HG02840 (cell line): ENCODE measurements around the gene CCL28.
"Not testable (repeated sequence)": the region's sequence is repeated elsewhere in the genome, so short reads cannot be mapped to it uniquely, and the experiment has no call there.

Source experiments
- ATAC-seq: cut with Tn5 transposase; IDR thresholded peaks from one replicate; pipeline ENCODE4 v1.9.1; 2021; ENCODE audit warnings: mild to moderate bottlenecking, moderate library complexity, moderate number of reproducible peaks; ENCODE audit not compliant: unreplicated experiment, low FRiP score

CCL28 gene

DNA sequence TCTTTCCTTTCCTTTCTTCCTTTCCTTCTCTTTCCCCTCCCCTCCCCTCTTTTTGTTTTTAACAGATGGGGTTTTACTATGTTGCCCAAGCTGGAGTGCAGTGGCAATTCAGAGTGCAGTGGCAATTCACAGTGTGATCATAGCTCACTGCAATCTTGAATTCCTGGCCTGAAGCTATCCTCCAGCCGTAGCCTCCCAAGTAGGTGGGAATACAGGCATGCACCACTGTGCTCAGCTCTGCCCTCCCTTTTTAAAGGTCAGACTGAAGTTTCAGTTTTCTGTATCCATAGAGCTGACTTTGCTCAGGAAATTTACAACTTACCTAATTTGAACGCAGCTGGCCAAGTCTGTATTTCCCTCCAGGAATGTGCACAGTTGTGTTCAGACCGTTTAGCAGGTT, 696 bp downstream of the CCL28 start:
- no peak for ATAC-seq

DNA sequence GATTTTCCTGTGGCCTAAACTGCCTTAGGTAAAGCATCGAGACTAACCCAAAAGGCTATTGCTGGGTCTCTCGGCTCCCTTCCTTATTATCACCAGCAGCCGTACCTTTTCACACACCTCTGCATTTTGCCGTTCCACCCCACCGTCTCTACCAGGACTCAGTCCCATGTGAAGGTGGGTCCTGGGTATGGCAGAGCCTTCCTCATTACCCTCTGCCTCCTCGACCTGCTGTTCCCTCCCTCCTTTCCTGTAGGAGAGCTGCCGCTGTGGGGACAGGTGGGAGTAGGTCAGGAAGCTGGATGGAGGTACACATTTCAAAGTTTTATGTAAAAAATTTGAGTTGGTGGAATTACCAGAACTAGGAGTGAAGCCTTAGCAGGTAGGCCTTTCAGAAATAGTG, 1.8 kb downstream of the CCL28 start:
- ATAC-seq = no peak

DNA sequence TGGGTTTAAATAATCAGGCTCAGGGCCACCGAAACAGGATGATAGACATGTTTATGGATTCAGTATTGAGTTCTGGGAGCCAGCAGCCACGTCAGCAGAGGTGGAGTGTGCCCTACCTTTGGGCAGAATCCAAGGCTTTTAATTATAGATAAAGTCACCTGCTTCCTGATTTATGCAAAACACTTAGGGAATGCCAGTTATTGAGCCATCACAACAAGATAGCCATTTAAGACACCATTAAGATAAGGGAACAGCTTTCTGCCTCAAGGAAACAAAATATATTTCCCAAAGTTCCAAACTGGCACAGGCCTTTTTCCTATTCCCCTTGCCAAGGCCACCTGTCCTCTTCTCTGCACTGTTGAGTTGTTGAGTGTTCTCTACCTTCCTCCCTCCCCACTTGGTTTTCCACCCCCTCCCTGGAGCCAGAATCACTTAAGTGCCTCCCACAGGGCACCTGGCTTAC, 2.4 kb downstream of the CCL28 start:
- no peak for ATAC-seq

DNA sequence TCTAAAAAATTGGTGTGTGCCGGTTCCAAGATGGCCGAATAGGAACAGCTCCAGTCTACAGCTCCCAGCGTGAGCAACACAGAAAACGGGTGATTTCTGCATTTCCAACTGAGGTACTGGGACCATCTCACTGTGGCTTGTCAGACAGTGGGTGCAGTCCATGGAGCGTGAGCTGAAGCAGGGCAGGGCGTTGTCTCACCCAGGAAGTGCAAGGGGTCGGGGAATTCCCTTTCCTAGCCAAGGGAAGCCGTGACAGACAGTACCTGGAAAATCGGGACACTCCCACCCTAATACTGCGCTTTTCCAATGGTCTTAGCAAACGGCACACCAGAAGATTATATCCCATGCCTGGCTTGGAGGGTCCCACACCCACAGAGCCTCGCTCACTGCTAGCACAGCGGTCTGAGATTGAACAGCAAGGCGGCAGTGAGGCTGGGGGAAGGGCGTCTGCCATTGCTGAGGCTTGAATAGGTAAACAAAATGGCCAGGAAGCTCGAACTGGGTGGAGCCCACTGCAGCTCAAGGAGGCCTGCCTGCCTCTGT, 9.6 kb downstream of the CCL28 start:
- ATAC-seq = not testable (repeated sequence)

DNA sequence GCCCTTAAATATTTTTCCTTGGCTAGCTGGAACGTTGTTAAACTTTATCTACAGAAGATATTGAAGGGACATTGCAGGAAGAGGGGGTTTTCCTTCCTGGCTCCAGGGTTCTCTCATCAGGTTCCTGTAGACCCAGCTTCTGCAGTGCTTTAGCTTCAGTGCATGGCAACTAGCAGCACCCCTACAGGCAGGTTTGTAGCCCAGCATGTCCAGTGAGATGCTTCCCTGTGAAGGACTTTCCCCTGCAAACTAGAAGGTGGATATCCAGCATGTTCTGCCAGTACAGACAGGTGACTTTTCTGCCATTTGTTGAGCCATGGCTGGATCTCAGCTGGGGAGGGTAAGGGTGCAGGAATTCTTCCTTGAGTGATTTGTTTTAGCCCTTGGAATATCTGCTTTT, 10.4 kb downstream of the CCL28 start:
- ATAC-seq = no peak

DNA sequence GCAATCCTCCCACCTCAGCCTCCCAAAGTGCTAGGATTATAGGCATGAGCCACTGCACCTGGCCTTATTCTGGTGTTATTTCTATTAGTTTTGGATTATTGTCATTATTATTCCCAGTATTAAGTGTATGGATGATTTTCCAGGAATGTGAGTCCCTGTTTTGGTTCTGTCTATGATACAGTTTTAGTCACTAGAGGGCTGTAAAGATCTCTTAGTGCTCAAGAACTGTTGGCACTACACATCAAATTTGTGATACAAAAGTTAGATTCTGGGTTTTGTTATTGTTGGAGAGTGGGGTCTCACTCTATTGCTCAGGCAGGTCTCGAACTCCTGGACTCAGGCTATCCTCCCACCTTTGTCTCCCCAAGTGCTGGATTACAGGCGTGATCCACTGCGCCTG, 12.1 kb downstream of the CCL28 start:
- ATAC-seq = no peak

DNA sequence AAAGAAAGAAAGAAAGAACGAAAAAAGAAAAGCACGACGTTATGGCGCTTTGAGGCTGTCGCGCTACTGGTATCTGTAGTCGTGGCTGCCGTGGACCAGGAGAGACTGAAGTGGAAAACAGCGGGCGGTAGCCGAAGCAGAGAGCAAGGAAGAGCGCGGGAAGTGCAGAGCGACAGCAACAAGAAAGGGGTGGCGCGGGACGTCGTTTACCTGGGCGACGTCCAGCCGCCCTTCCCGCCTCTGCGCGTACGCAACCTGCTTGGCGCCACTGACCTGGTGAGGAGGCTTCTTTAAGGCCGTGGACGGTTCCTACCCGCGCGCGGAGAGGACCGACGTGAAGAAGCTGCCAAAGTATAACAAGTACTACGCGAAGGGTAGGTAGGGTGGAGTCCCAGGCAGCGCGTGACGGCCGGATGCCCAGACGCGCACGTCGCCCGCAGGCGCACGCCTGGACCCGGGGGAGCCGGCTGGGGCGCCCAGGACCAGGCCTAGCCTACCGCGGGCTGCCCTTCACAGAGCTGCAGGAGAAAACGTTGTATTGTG, 15.4 kb downstream of the CCL28 start:
- peak; percentile 88 for ATAC-seq

DNA sequence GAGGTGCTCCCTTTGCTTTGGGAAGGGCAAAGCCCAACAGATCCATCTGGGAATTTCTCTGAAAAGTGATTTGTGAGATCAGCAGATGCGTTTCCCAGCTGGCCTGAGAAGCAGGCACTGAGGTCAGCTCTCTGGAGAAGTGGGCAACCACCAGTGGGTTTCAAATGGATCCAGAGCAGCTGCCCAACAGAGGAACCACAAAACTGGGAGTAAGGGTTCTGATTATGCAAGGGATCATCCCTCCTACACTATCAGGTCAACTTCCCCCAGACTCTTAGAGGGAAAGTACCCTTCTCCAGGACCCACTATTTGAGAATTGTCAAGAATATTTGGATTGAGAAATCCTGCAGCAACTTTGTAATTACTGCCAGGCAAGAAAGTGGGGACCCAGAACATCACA, 21.7 kb downstream of the CCL28 start:
- no peak for ATAC-seq

DNA sequence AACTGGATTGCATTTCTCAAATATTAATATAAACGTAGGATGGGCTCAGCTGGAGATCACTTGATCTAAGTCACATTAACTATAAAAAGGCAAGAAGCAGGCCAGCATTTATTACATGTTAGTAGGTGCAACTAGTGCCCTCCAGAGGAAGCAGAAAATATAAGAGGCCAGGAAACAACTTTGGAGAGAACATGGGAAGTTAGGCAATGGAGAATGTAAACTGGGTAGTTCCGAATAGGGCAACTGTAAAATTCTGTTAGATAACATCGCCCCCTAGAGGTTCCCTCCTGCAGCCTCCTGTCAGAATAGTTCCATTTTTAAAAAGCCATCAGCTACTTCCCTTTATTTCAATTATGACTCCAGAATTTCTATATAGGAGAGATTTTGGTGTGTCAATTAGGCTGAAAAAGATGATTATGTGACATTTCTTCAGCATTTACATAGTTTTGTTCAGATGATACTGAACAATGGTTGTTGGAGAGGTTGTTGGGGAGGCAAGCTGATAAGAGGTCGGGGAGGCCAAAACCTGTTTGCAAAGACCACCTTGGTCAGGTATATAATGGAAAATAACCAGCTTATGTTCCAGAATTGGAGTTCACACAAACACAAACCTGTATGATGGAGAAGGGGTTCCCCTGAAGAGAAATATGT, 22.4 kb downstream of the CCL28 start:
- no peak for ATAC-seq

DNA sequence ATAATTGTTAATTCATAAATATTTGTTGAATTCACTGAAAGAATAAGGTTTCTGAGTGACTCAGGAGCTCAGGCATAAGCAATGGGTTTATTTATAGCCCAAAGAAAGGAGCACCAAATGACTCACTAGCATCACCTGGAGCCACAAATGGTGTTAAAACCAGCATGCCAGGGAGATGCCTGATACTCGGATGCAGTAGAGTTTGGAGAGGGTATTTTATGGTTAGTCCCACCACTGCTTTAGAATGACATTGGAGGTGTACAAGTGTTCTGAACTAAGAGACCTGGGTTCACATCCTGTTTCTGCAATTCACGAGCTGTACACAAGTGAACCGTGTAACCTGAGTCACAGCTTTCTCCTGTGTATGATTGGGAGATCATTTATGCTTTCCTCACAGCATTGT, 25.2 kb downstream of the CCL28 start:
- no peak for ATAC-seq

DNA sequence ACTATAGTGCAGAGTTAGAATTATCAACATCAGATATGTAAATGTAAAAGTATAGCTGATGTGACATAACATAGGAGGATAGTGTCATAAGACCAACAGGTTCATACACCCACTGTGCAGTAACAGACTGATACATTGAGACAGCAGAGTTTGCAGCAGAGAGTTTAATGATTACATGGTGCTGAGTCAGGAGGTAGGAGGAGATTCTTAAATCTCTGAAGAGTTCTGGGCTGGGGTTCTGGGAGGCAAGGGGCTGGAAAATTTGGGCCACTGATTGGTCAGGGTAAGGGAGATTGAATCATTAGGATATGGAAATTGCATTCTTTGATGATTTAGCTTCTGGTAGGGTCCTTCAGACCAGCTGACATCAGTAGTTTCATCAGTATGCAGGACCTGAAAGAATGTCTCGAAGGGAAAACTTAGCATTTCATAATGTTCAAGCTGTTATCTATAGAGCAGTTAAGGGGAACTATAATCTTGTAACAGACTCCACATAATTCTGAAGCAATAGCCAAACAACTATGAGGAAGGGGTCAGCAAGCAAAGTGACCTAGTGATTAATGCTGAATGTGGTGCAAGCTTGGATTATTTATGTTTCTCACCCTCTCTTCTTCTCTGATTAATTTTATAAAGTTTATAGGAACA, 35.6 kb downstream of the CCL28 start:
- no peak for ATAC-seq

DNA sequence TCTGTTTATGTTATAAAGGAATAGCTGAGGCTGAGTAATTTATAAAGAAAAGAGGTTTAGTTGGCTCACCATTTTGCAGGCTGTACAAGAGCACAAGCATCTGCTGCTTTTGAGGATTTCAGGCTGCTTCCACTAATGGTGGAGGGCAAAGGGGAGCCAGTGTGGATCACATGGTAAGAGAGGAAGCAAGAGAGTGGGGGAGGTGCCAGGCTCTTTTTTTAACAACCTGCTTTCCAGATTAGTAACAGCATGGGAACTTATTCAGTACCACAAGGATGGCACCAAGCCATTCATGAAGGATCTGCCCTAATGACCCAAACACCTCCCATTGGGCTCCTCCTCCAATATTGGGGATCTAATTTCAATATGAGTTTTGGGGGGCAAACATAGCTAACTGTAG, 40.4 kb downstream of the CCL28 start:
- ATAC-seq = no peak

DNA sequence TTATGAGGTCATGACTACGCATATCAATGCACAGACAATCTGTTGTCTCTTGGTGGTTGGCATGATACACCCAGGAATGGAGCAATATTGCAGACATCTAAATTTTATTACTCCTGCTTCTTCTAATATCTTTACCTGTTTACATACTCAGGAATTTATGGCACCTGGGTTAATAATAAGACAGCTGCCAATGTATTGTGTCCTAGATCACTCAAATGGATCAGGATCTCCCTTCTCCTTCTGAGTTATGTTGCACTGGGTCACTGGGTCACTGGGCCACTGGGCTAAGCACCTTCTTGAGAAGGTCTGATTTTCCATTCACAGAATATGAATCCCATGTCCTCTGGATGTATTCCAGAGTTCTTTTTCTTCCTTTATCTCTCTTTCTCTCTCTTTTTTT, 41.8 kb downstream of the CCL28 start:
- ATAC-seq = no peak

DNA sequence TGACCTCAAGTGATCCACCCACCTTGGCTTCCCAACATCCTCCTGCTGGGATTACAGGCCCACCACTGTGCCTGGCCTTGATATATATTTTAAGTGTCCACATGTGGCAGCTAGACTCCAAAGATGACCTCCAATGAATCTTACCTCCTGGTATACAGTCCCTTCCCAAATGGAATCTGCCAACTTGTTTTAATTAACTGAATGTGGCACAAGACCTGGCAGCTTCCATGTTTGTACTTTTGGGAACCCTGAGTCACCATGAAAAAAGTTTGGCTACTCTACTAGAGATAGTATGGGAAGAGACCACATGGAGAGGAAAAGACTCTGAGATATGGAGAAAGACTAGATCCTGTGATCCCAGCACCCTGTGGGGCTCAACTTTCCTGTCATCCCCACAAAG, 42.5 kb downstream of the CCL28 start:
- no peak for ATAC-seq

DNA sequence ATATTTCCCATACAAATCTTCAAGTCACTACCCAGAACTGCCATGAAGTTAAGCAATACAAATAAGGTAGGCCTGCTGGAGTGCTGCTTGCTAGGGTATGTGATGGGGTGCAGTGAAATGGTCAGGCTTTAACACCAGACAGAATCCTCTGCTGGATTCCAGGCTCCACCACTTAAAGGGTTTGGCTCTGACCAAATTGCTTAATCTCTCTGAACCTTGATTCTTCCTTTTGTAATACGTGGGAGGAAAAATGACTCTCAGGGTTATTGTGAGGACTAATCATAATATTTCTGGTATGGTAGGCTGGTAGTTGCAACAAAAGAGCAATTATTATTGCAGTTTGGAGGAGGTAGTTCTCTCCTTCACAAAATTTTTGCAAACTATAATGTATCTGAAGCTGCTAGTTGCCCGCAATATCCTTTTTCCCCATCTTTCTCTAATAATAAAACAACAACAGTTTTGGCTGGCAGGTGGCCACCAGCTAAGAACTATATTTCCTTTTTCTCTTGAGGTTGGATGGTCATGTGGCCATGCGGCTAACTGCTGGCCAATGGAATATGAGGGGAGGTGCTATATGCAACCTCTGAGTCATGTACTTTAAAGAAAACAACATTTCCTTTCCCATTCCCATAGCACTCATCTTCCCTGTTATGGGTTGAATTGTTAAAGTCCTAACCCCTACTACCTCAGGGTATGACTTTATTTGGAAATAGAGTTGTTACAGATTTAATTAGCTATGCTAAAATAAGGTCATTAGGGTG, 44.1 kb downstream of the CCL28 start:
- ATAC-seq = no peak

DNA sequence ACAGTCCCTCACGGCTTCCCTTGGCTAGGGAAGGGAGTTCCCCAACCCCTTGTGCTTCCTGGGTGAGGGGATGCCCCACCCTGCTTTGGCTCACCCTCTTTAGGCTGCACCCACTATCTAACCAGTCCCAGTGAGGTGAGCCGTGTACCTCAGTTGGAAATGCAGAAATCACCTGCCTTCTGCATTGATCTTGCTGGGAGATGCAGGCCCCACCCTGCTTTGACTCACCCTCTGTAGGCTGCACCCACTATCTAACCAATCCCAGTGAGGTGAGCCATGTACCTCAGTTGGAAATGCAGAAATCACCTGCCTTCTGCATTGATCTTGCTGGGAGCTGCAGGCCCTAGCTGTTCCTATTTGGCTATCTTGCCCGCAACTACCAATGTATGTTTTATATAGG, 44.7 kb downstream of the CCL28 start:
- ATAC-seq = no peak

DNA sequence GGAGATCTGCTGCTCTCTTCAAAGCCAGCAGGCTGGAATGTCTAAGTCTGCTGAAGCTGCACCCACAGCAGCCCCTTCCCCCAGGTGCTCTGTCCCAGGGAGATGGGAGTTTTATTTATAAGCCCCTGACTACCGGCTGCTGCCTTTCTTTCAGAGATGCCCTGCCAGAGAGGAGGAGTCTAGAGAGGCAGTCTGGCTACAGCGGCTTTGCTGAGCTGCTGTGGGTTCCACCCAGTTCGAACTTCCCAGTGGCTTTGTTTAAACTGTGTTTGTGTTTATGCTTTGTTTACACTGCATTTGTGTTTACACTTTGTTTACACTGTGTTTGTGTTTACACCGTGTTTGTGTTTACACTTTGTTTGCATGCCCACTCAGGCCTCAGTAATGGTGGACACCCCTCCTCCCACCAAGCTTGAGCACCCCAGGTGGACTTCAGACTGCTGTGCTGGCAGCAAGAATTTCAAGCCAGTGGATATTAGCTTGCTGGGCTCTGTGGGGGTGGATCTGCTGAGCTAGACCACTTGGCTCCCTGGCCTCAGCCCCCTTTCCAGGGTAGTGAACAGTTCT, 45.4 kb downstream of the CCL28 start:
- ATAC-seq = not testable (repeated sequence)

DNA sequence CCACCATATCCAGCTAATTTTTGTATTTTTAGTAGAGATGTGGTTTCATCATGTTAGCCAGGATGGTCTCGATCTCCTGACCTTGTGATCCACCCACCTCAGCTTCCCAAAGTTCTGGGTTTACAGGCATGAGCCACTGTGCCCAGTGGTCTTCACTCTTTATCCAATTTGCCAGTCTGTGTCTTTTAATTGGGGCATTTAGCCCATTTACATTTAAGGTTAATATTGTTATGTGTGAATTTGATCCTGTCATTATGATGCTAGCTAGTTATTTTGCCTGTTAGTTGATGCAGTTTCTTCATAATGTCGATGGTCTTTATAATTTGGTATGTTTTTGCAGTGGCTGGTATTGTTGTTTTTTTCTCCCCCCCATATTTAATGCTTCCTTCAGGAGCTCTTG, 47.0 kb downstream of the CCL28 start:
- not testable (repeated sequence) for ATAC-seq

DNA sequence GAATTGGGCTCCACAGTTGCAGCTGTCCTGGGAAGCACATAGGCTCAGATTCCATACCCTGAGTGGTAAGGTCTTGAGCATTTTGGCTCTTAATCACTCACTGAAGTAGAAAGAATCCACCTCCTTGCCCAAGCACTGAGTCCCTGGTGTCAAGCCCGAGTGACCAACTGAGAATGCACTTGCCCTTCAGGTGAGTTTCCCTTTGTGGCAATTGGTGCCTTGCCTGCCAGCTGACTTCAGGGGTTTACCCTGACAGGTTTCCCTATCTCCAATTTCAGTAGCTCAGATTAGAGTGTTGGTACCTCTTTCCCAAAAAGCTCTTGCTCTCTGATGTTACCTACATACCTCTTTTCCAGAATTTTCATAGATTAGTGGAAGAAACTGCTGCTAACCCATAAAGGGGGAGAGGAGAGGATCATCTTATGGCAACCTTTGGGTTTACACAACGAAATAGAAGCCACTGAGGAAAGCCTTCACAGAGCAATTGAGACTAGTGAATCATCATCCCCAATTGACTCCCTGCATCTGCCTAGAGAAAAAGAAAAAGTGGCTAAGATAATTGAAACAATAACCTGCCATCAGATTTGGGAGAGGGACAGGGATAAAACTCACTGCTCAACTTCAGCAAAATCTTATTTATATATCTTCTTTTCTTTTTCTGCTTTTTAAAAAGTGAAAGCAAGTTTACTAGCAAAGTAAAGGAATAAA, 48.6 kb downstream of the CCL28 start:
- ATAC-seq = no peak

DNA sequence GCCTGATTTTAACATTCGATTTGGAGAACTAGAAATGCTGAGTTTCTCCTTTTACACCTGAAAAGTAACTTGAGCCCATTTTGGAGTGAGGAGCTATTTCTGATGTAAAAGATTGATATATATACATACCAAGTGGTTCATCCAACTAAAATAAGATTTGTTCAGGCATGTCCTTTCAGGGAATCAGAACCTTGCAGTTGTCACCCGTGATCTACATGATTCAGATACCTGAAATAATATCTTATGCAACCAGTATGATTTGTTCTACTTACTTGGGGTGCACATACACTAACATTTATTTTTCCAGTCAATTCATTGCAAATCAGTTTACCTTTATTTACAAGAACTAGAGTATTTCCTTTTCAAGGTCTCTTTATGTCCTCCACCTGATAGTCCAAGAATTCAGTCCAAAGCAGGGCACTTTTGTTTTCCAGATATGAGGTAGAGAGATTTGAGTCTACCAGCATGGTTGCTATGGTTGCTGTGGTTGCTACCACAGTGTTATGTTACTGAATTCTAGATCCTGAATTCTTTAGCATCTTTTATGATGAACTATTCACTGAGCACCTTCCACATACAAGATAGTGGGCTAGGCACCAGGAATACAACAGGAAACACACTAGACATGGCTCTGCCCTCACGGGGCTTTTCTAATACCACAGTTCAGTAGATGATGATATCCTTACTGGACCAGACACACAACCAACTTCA, 49.3 kb downstream of the CCL28 start:
- no peak for ATAC-seq
